Measurements from ENCODE around the gene SLC7A10.
"Not testable (repeated sequence)": the region's sequence is repeated elsewhere in the genome, so short reads cannot be mapped to it uniquely, and the experiment has no call there.

The SLC7A10 gene

GRCh38 chr19:33168528-33168927 is 57.1 kb downstream of the SLC7A10 start:
- no peak for TF ChIP-seq CTCF (IDR thresholded peaks at IDR 0.05; ENCODE audit: low read length, missing control alignments)
- no peak for DNase-seq (ENCODE audit: low read depth)
- no peak overlapping the region for H3K4me3 ChIP-seq (replicated peaks; ENCODE audit: low read depth, low read length)

GRCh38 chr19:33167438-33167837 is 58.2 kb downstream of the SLC7A10 start:
- H3K4me3 ChIP-seq (replicated peaks; ENCODE audit: low read depth, low read length) = no peak overlapping the region
- DNase-seq (ENCODE audit: low read depth) = no peak
- no peak for TF ChIP-seq CTCF (IDR thresholded peaks at IDR 0.05; ENCODE audit: low read length, missing control alignments)

GRCh38 chr19:33166037-33166436 is 59.6 kb downstream of the SLC7A10 start:
- not testable (repeated sequence) for DNase-seq (ENCODE audit: low read depth); H3K4me3 ChIP-seq (replicated peaks; ENCODE audit: low read depth, low read length)

GRCh38 chr19:33163481-33163880 is 62.2 kb downstream of the SLC7A10 start:
- H3K4me3 ChIP-seq (replicated peaks; ENCODE audit: low read depth, low read length) = no peak overlapping the region
- no peak for DNase-seq (ENCODE audit: low read depth)
- TF ChIP-seq CTCF (IDR thresholded peaks at IDR 0.05; ENCODE audit: low read length, missing control alignments) = no peak

- no peak overlapping the region for H3K4me3 ChIP-seq (replicated peaks; ENCODE audit: low read depth, low read length)
- no peak for DNase-seq (ENCODE audit: low read depth)
- no peak for TF ChIP-seq CTCF (IDR thresholded peaks at IDR 0.05; ENCODE audit: low read length, missing control alignments)
These were observed 64.4 kb downstream of the SLC7A10 start for GRCh38 chr19:33161201-33161600.

GRCh38 chr19:33159893-33160292 is 65.8 kb downstream of the SLC7A10 start:
- DNase-seq (ENCODE audit: low read depth) = no peak
- no peak overlapping the region for H3K4me3 ChIP-seq (replicated peaks; ENCODE audit: low read depth, low read length)
- no peak for TF ChIP-seq CTCF (IDR thresholded peaks at IDR 0.05; ENCODE audit: low read length, missing control alignments)

GRCh38 chr19:33159149-33159548 is 66.5 kb downstream of the SLC7A10 start:
- no peak for DNase-seq (ENCODE audit: low read depth)
- TF ChIP-seq CTCF (IDR thresholded peaks at IDR 0.05; ENCODE audit: low read length, missing control alignments) = no peak
- H3K4me3 ChIP-seq (replicated peaks; ENCODE audit: low read depth, low read length) = no peak overlapping the region
